Testis (tissue), 2 donors: ENCODE data around the gene ADAM33.

Experiments
- POLR2A ChIP-seq: fragments of 450-650 bp; IDR thresholded peaks from one replicate; pipeline ENCODE4 v1.6.1; 2017; ENCODE audit warnings: antibody characterized with exemption, mild to moderate bottlenecking, moderate library complexity
- TF ChIP-seq, protein P1 (sequence below), 3 experiments: fragments of 450-650 bp in 2 of 3; fragments of 200-600 bp in 1 of 3; sonication (generic) in 1 of 3; IDR thresholded peaks; one replicate each; pipeline ENCODE4 v1.5.1; 2016 to 2019; ENCODE audit warnings: antibody characterized with exemption in 3 of 3, mild to moderate bottlenecking in 2 of 3, moderate library complexity in 1 of 3

- TF ChIP-seq, protein P1, sequence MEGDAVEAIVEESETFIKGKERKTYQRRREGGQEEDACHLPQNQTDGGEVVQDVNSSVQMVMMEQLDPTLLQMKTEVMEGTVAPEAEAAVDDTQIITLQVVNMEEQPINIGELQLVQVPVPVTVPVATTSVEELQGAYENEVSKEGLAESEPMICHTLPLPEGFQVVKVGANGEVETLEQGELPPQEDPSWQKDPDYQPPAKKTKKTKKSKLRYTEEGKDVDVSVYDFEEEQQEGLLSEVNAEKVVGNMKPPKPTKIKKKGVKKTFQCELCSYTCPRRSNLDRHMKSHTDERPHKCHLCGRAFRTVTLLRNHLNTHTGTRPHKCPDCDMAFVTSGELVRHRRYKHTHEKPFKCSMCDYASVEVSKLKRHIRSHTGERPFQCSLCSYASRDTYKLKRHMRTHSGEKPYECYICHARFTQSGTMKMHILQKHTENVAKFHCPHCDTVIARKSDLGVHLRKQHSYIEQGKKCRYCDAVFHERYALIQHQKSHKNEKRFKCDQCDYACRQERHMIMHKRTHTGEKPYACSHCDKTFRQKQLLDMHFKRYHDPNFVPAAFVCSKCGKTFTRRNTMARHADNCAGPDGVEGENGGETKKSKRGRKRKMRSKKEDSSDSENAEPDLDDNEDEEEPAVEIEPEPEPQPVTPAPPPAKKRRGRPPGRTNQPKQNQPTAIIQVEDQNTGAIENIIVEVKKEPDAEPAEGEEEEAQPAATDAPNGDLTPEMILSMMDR (IDR thresholded peaks at IDR 0.05): no peak
- no peak for TF ChIP-seq POLR2A
Measured at GRCh38 chr20:3640259-3640658, 41.6 kb downstream of the ADAM33 start.
